ENCODE measurements around the gene VPS37B.

VPS37B gene

GRCh38 chr12:122839907-122840554 is 55.9 kb downstream of the VPS37B start:
- H3K27ac ChIP-seq, result no peak overlapping the region
- no peak for TF ChIP-seq CTCF (conservative IDR thresholded peaks at IDR 0.05)
- TF ChIP-seq ZFX (IDR thresholded peaks at IDR 0.05), result no peak

- no peak overlapping the region for H3K27ac ChIP-seq
- TF ChIP-seq CTCF (conservative IDR thresholded peaks at IDR 0.05) (no peak), ZFX (IDR thresholded peaks at IDR 0.05) (no peak)
These were observed 57.1 kb downstream of the VPS37B start for GRCh38 chr12:122838841-122839240.

- no peak overlapping the region for H3K27ac ChIP-seq
These were observed 58.3 kb downstream of the VPS37B start for GRCh38 chr12:122837306-122838265.

GRCh38 chr12:122836027-122836921 is 59.6 kb downstream of the VPS37B start:
- peak overlapping the region; percentile 73 for H3K27ac ChIP-seq
- TF ChIP-seq ZFX (IDR thresholded peaks at IDR 0.05) (no peak), CTCF (conservative IDR thresholded peaks at IDR 0.05) (no peak)

More at GRCh38 chr12:122837306-122838265, 58.3 kb downstream of the VPS37B start:
- TF ChIP-seq ZFX (IDR thresholded peaks at IDR 0.05) (no peak), CTCF (conservative IDR thresholded peaks at IDR 0.05) (no peak)

- H3K27ac ChIP-seq, result peak overlapping the region; percentile 73
- TF ChIP-seq ZFX (IDR thresholded peaks at IDR 0.05) (peak; percentile 64; the same call in 1 of the 2 replicates), CTCF (conservative IDR thresholded peaks at IDR 0.05) (no peak)
These were observed 60.2 kb downstream of the VPS37B start for GRCh38 chr12:122835750-122836026.

- H3K27ac ChIP-seq, result peak within 1 kb of the TSS; percentile 73
- TF ChIP-seq ZFX (IDR thresholded peaks at IDR 0.05) (no peak), CTCF (conservative IDR thresholded peaks at IDR 0.05) (no peak)
These were observed 60.8 kb downstream of the VPS37B start, which contains the start of gene HIP1R for GRCh38 chr12:122834921-122835749. Gene HIP1R (plus strand): TSS chr12:122835457. CDS start chr12:122835551, 94 bp downstream.
